Suprapubic skin (tissue), 4 donors: ENCODE measurements around the gene TGFBR2.

Experiments
- EP300 ChIP-seq: sonication (generic); formaldehyde crosslinking; IDR thresholded peaks from one replicate; pipeline ENCODE4 v1.6.1; 2017; ENCODE audit warnings: antibody characterized with exemption
- POLR2AphosphoS5 ChIP-seq, 3 donors: sonication (generic); formaldehyde crosslinking; IDR thresholded peaks; one replicate each; pipeline ENCODE4 v1.6.1; 2017; ENCODE audit warnings: antibody characterized with exemption in 3 of 3

- no peak for TF ChIP-seq EP300
- TF ChIP-seq POLR2AphosphoS5 (IDR thresholded peaks at IDR 0.05): no peak
These were observed 6.2 kb downstream of the TGFBR2 start for GRCh38 chr3:30612437-30613132.
